ENCODE measurements around the gene DLGAP4. TPM values are rescaled to one million over a fixed set of nuclear protein-coding genes. Genes with fewer than 3 reads are reported as not detected.
"Not testable (repeated sequence)": the region's sequence is repeated elsewhere in the genome, so short reads cannot be mapped to it uniquely, and the experiment has no call there.

The DLGAP4 gene
- total RNA-seq, 1 experiment from 2014 or later, result 15.9 TPM

- in situ Hi-C loops (cut with HindIII; ENCODE audit: low sequenced_read_pairs), result no loop called here
- DNase-seq (ENCODE audit: low spot score), result peak; percentile 87
Measured at GRCh38 chr20:36460648-36461599, 154.8 kb downstream of the DLGAP4 start.

DNA sequence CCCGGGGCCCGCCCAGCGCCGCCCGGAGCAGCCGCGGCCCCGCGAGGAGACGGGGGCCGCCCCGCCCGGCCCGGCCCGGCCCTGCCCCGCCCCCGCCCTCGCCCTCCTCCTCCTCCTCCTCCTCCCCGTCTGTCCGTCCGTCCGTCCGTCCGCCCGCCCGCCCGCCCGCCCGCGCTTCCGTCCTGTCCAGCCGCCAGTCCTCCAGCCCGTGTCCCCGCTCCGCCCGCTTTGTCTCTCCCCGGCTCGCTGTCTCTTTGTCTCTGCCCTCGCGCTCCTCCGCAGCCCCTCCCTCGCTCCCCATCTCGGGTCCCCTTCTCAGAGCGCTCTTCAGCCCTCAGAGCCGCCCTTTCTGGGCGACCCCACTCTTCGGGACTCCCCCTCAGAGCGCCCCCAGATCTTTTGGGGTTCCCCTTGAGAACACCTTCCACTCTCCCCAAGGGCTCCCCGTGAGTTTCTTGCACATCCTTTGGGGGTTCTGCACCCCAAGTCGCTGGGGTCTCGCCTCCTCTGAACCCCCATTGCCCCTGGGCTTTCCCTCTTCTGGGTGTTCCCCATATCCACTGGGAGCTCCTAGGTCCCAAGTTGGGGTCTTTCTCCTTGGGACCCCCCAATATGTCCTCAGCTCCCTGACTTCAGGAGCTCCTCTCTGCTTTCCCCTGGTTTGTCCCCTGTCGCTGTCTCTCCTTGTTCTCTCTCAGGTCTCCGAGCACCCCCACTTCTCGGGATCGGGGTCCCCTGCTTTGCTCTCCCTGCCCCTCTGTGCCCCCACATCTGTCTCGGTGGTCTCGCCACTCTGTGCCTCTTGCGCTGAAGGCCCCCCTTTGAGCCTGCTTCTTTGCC lies 155.7 kb downstream of the DLGAP4 start:
- in situ Hi-C loops (cut with HindIII; ENCODE audit: low sequenced_read_pairs), result no loop called here
- DNase-seq (ENCODE audit: low spot score), result peak; percentile 30

GRCh38 chr20:36462440-36463211 lies 156.5 kb downstream of the DLGAP4 start:
- DNase-seq (ENCODE audit: low spot score), result peak; percentile 56
- in situ Hi-C loops (cut with HindIII; ENCODE audit: low sequenced_read_pairs), result no loop called here

- in situ Hi-C loops (cut with HindIII; ENCODE audit: low sequenced_read_pairs), result no loop called here
- peak; percentile 23 for DNase-seq (ENCODE audit: low spot score)
Measured at GRCh38 chr20:36463212-36464061, 157.3 kb downstream of the DLGAP4 start.

GRCh38 chr20:36465109-36466080 lies 159.3 kb downstream of the DLGAP4 start:
- in situ Hi-C loops (cut with HindIII; ENCODE audit: low sequenced_read_pairs), result no loop called here
- DNase-seq (ENCODE audit: low spot score), result peak; percentile 34

DNA sequence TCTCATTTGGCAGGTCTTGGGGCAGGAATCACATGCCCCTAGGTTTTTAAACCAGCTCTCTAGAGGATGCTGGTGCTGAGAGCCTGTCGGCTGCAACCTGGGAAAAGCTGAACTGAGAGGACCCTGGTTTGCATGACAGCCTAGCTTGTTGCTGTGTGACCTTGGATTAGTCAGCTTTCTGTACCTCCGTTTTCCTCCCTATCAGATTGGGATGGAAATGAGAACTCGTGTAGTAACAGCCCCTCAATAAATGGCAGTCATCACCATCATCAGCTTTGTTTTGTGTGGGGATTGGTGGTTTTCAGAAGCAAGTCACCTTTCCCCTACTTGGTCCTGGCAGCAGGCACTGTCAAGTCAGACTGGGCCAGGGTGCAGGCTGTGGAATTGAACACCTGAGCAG lies 159.9 kb downstream of the DLGAP4 start:
- no peak for DNase-seq (ENCODE audit: low spot score)
- in situ Hi-C loops (cut with HindIII; ENCODE audit: low sequenced_read_pairs), result no loop called here

GRCh38 chr20:36467076-36467999 lies 161.2 kb downstream of the DLGAP4 start:
- peak; percentile 93 for DNase-seq (ENCODE audit: low spot score)
- in situ Hi-C loops (cut with HindIII; ENCODE audit: low sequenced_read_pairs), result no loop called here

DNA sequence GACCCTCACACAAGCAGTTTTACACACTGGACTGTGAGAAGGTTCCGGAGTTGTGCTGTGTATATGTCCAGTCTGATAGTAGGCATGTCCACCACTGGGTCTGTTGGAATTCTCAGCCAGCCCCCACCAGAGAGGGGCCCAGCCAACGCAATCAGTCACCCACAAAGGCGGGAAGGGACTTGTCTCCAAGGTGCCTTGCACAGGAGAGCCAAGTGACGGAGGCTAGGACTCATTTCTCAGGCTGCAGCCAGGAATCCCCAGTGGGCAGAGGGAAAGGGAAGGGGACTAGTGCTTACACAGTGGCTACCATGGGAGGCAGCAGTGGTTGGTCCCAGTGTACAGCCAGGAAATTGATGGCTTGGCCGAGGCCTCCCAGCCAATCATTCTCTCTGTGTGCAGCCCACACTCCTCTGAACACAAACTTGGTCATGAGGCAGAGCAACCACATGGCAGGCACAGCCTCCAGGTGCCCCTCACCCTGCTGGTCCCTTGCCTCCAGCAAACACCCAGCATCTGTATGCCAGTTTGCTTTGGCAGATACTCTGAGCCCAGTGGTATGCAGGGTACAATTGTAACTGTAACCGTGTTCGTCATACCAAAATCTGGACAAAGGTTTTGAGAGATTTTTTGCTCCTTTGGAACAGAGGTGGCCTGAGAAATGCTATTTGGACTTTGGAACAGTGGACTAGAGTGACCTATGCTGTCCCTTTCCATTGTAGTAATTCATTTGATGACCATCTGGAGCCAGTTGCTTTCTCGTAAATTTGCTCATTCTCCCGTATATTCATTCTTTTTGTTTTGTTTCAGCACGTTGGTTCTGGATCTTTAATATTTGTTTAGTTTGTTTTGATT lies 162.2 kb downstream of the DLGAP4 start:
- peak; percentile 34 for DNase-seq (ENCODE audit: low spot score)
- in situ Hi-C loops (cut with HindIII; ENCODE audit: low sequenced_read_pairs), result no loop called here

DNA sequence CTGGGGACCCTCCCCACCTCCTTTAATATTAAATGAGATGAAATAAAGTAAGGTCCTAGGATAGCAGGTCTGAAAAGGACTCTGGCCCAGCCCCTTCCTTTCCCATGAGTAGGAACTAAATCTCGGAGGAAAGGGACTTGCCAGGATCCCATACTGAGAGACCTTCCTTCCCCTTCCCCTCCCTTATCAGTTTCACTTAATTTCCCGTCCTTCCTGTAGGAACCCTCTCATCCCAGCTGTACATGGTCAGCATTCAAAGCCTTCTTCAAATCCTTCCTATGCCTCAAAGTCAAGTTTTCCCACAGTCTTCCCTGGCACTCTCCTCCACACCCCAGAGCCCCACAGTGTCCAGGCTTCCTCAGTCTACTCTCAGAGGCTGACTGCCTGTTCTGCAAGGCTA lies 163.8 kb downstream of the DLGAP4 start:
- in situ Hi-C loops (cut with HindIII; ENCODE audit: low sequenced_read_pairs), result no loop called here
- no peak for DNase-seq (ENCODE audit: low spot score)

GRCh38 chr20:36471885-36472636 lies 165.9 kb downstream of the DLGAP4 start:
- in situ Hi-C loops (cut with HindIII; ENCODE audit: low sequenced_read_pairs), result no loop called here
- DNase-seq (ENCODE audit: low spot score), result no peak

- no peak for DNase-seq (ENCODE audit: low spot score)
- in situ Hi-C loops (cut with HindIII; ENCODE audit: low sequenced_read_pairs), result no loop called here
Measured at GRCh38 chr20:36472637-36473090, 166.5 kb downstream of the DLGAP4 start.

GRCh38 chr20:36473164-36473563 lies 167.0 kb downstream of the DLGAP4 start:
- in situ Hi-C loops (cut with HindIII; ENCODE audit: low sequenced_read_pairs), result no loop called here
- DNase-seq (ENCODE audit: low spot score), result no peak

- in situ Hi-C loops (cut with HindIII; ENCODE audit: low sequenced_read_pairs), result no loop called here
- DNase-seq (ENCODE audit: low spot score), result no peak
Measured at GRCh38 chr20:36474563-36474962, 168.4 kb downstream of the DLGAP4 start.

- DNase-seq (ENCODE audit: low spot score); in situ Hi-C loops (cut with HindIII; ENCODE audit: low sequenced_read_pairs): not testable (repeated sequence)
Measured at GRCh38 chr20:36475054-36475453, 168.9 kb downstream of the DLGAP4 start.

- in situ Hi-C loops (cut with HindIII; ENCODE audit: low sequenced_read_pairs), result no loop called here
- DNase-seq (ENCODE audit: low spot score), result no peak
Measured at GRCh38 chr20:36477475-36477874, 171.3 kb downstream of the DLGAP4 start.
